Gastrocnemius medialis (tissue), 4 donors: ENCODE data around the gene MAGI1. TPM values are rescaled to one million over a fixed set of nuclear protein-coding genes. Genes with fewer than 3 reads are reported as not detected.

ENCODE experiments used
- ATAC-seq, 2 donors: fragments of 150-250 bp; one replicate each; pipeline ENCODE4 v1.9.1; 2016
- DNase-seq, 2 donors: peaks; one replicate each; pipeline ENCODE4 v3.0.0-alpha.2; 2019
- H3K27ac ChIP-seq, 4 donors: fragments of 200-600 bp; sonication (generic); 1 replicate in 1 of 4; 2 replicates in 3 of 4; pipeline ENCODE4 v1.5.1; 2016 to 2018; ENCODE audit warnings: mild to moderate bottlenecking in 2 of 4, moderate library complexity in 1 of 4
- H3K27me3 ChIP-seq, 3 donors: fragments of 200-600 bp; sonication (generic) in 2 of 3; 1 replicate in 1 of 3; 2 replicates in 2 of 3; pipeline versions ENCODE4 v1.5.1 to v1.6.0; 2016 to 2019; ENCODE audit warnings: mild to moderate bottlenecking in 1 of 3, moderate library complexity in 1 of 3
- H3K36me3 ChIP-seq, 2 donors: fragments of 200-600 bp; sonication (generic) in 1 of 2; one replicate each; pipeline ENCODE4 v1.5.1; 2017 to 2018
- H3K4me1 ChIP-seq, 2 donors: fragments of 200-600 bp; sonication (generic) in 1 of 2; one replicate each; pipeline ENCODE4 v1.5.1; 2016 to 2017; ENCODE audit warnings: mild to moderate bottlenecking in 2 of 2
- H3K4me3 ChIP-seq, 4 donors: fragments of 200-600 bp; sonication (generic) in 3 of 4; 1 replicate in 1 of 4; 2 replicates in 3 of 4; pipeline ENCODE4 v1.5.1; 2016 to 2019; ENCODE audit warnings: mild to moderate bottlenecking in 2 of 4
- H3K9me3 ChIP-seq, 3 donors: fragments of 200-600 bp; sonication (generic) in 2 of 3; 1 replicate in 1 of 3; 2 replicates in 2 of 3; pipeline ENCODE4 v1.5.1; 2016 to 2019
- CTCF ChIP-seq, 5 experiments: fragments of 450-650 bp in 3 of 5; fragments of 200-600 bp in 2 of 5; sonication (generic) in 2 of 5; IDR thresholded peaks in 4 of 5; conservative IDR thresholded peaks in 1 of 5; 1 replicate in 4 of 5; 2 replicates in 1 of 5; pipeline ENCODE4 v1.5.1; 2016 to 2019; ENCODE audit warnings: antibody characterized with exemption in 5 of 5, mild to moderate bottlenecking in 3 of 5, moderate library complexity in 3 of 5
- POLR2A ChIP-seq, 2 donors: fragments of 450-650 bp; IDR thresholded peaks; one replicate each; pipeline ENCODE4 v1.6.1; 2017; ENCODE audit warnings: antibody characterized with exemption in 2 of 2, mild to moderate bottlenecking in 2 of 2, moderate library complexity in 2 of 2
- in situ Hi-C, 4 donors: fragments of 200-750 bp; cut with MboI; loops; one replicate each; pipeline versions ENCODE4 v1.15.0 to v1.8.0; 2017; ENCODE audit warnings: low sequenced_read_pairs in 4 of 4
- intact Hi-C: fragments of 100-400 bp; cut with DNase I; formaldehyde crosslinking; loops from one replicate; pipeline ENCODE4 v1.15.1; 2023; ENCODE audit warnings: low total_unique reads
- total RNA-seq, 4 donors: library from RNA; depleted of rRNA; stranded (reverse); fragments of >200 nt; gene quantifications; one replicate each; pipeline versions ENCODE4 v1.1.0 to v1.2.3, GENCODE V29; 2016

MAGI1 gene
- total RNA-seq, 4 donors from 2014 or later = 2.6 to 7.5 (median 3.9) TPM

GRCh38 chr3:65667963-65668362 lies 370.8 kb downstream of the MAGI1 start:
- ATAC-seq (no peak), DNase-seq (no peak)
- no peak overlapping the region for H3K27ac ChIP-seq
- no peaks in the 10 kb centered on the region for H3K4me1 ChIP-seq
- H3K9me3 ChIP-seq = no peaks in the 10 kb centered on the region
- no peaks in the 10 kb centered on the region for H3K36me3 ChIP-seq
- no peak overlapping the region for H3K4me3 ChIP-seq
- TF ChIP-seq CTCF (IDR thresholded peaks at IDR 0.05 in 4 of 5, conservative IDR thresholded peaks at IDR 0.05 in 1 of 5) (no peak), POLR2A (IDR thresholded peaks at IDR 0.05) (no peak)
- no peaks in the 10 kb centered on the region for H3K27me3 ChIP-seq
- in situ Hi-C loops = loop anchor here in 1 of 4 donors (10.0 kb wide), 1 partner anchor 223 kb away; no protein-coding TSS in a partner anchor
- intact Hi-C loops = no loop called here

GRCh38 chr3:65666448-65667091 lies 372.1 kb downstream of the MAGI1 start:
- intact Hi-C loops = no loop called here
- H3K4me1 ChIP-seq = no peaks in the 10 kb centered on the region
- no peak overlapping the region for H3K27ac ChIP-seq
- H3K4me3 ChIP-seq = no peak overlapping the region
- no peaks in the 10 kb centered on the region for H3K9me3 ChIP-seq
- TF ChIP-seq CTCF (IDR thresholded peaks at IDR 0.05 in 4 of 5, conservative IDR thresholded peaks at IDR 0.05 in 1 of 5) = no peak
- no peak for TF ChIP-seq POLR2A (IDR thresholded peaks at IDR 0.05)
- H3K36me3 ChIP-seq = no peaks in the 10 kb centered on the region
- DNase-seq (no peak), ATAC-seq (no peak)
- in situ Hi-C loops = loop anchor here in 1 of 4 donors (10.0 kb wide), 1 partner anchor 222 kb away; no protein-coding TSS in a partner anchor
- no peaks in the 10 kb centered on the region for H3K27me3 ChIP-seq

GRCh38 chr3:65665915-65666314 lies 372.8 kb downstream of the MAGI1 start:
- DNase-seq = no peak
- no peaks in the 10 kb centered on the region for H3K9me3 ChIP-seq
- intact Hi-C loops = no loop called here
- in situ Hi-C loops = loop anchor here in 1 of 4 donors (10.0 kb wide), 1 partner anchor 221 kb away; no protein-coding TSS in a partner anchor
- no peaks in the 10 kb centered on the region for H3K27me3 ChIP-seq
- no peak for ATAC-seq
- no peaks in the 10 kb centered on the region for H3K4me1 ChIP-seq
- TF ChIP-seq CTCF (IDR thresholded peaks at IDR 0.05 in 4 of 5, conservative IDR thresholded peaks at IDR 0.05 in 1 of 5) = no peak
- no peak for TF ChIP-seq POLR2A (IDR thresholded peaks at IDR 0.05)
- H3K36me3 ChIP-seq = no peaks in the 10 kb centered on the region
- H3K27ac ChIP-seq = no peak overlapping the region
- H3K4me3 ChIP-seq = no peak overlapping the region

- ATAC-seq (no peak), DNase-seq (no peak)
- in situ Hi-C loops = loop anchor here in 1 of 4 donors (10.0 kb wide), 1 partner anchor 220 kb away; no protein-coding TSS in a partner anchor
- no peak overlapping the region for H3K27ac ChIP-seq
- TF ChIP-seq CTCF (IDR thresholded peaks at IDR 0.05 in 4 of 5, conservative IDR thresholded peaks at IDR 0.05 in 1 of 5) (no peak), POLR2A (IDR thresholded peaks at IDR 0.05) (no peak)
- no peaks in the 10 kb centered on the region for H3K4me1 ChIP-seq
- H3K36me3 ChIP-seq = no peaks in the 10 kb centered on the region
- no peaks in the 10 kb centered on the region for H3K27me3 ChIP-seq
- no peak overlapping the region for H3K4me3 ChIP-seq
- intact Hi-C loops = no loop called here
- no peaks in the 10 kb centered on the region for H3K9me3 ChIP-seq
Observed at GRCh38 chr3:65664931-65665330, 373.8 kb downstream of the MAGI1 start.
